Naive thymus-derived CD4-positive, alpha-beta T cell (primary cell): ENCODE results near the gene COL6A1. TPM values are rescaled to one million over a fixed set of nuclear protein-coding genes. Genes with fewer than 3 reads are reported as not detected.

Source experiments
- polyA plus RNA-seq, 2 donors: library from polyadenylated mRNA; unstranded; fragments of 300-500 nt; fragmentation: Illumina TruSeq; gene quantifications; one replicate each; pipeline ENCODE4 v1.2.3, GENCODE V29; 2021
- total RNA-seq, 6 experiments: library from RNA in 5 of 6; stranded (reverse) in 5 of 6; gene quantifications; 1 replicate in 5 of 6; 2 replicates in 1 of 6; pipeline ENCODE4 v1.2.3 and lab custom pipeline; 2021 to 2026

The COL6A1 gene
- total and polyA plus RNA-seq, 7 experiments from 2014 or later = 0.22 to 17.1 (median 6.0) TPM

Other genes with a start within 250 kb of the COL6A1 start
- 10 to 100 TPM in 4 of 5 experiments, 1 to 10 TPM in 1; 3.1 to 47.7 (median 40.3) TPM for gene COL6A2, start 116.3 kb downstream of the COL6A1 start, total RNA-seq
- 1 to 10 TPM; 1.7 to 4.4 TPM for gene COL6A2, start 116.3 kb downstream of the COL6A1 start, polyA plus RNA-seq
- 1 to 10 TPM in 3 of 5 experiments, under 1 TPM in 2; 0.29 to 5.7 (median 2.0) TPM for gene FTCD, start 173.8 kb downstream of the COL6A1 start, total RNA-seq
- not detected for gene FTCD, start 173.8 kb downstream of the COL6A1 start, polyA plus RNA-seq
- 10 to 100 TPM in 3 of 5 experiments, 1 to 10 TPM in 2; 3.7 to 17.9 (median 11.4) TPM for gene SPATC1L, start 202.7 kb downstream of the COL6A1 start, total RNA-seq
- gene SPATC1L, start 202.7 kb downstream of the COL6A1 start, polyA plus RNA-seq = 10 to 100 TPM in 1 of 2 donors, 1 to 10 TPM in 1; 7.7 to 17.1 TPM
- 10 to 100 TPM; 41.3 to 64.4 (median 44.9) TPM for gene LSS, start 247.0 kb downstream of the COL6A1 start, total RNA-seq
- gene LSS, start 247.0 kb downstream of the COL6A1 start, polyA plus RNA-seq = 10 to 100 TPM; 10.7 to 15.2 TPM